Left forelimb (tissue), 1 donor: ENCODE results near the gene ZCRB1.

ENCODE experiments used
- DNase-seq: peaks from one replicate; pipeline ENCODE4 v3.0.0-alpha.2; 2018; ENCODE audit warnings: low spot score

Gene ZCRB1

DNA sequence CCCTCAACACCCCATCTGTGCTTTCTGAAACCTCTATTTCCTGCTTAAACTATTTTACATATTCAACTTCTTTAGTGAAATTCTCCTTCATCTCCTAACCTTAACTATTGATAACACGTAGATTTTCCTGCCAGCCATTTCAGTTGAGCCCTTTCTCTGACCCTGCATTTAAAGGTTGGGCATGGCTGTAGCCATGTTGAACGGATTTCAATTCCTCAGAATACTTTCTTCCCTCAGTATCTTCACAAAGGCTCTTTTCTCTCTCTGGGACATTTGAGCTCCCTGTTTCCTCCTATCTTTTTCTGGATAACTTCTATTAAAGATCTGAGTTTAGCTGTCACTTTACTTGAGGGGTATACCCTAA is 1.3 kb upstream of the ZCRB1 start:
- DNase-seq = no peak

GRCh38 chr12:42326541-42327226 is 790 bp upstream of the ZCRB1 start:
- DNase-seq = no peak

DNA sequence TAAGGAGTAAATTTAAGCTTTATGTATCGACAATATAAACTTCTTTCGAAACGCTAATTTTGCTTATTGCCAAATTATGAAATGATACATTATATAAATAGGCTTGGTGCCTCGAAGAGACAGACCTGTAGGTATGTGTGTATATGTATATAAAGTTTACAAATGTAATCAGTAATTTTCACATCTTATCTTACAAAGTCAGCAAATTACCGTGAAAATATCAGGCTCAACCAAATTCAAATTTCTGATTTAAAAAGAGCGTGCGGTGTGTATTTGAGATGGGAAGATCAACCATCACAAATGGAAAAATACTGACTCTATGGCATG is 605 bp downstream of the ZCRB1 start:
- no peak for DNase-seq

DNA sequence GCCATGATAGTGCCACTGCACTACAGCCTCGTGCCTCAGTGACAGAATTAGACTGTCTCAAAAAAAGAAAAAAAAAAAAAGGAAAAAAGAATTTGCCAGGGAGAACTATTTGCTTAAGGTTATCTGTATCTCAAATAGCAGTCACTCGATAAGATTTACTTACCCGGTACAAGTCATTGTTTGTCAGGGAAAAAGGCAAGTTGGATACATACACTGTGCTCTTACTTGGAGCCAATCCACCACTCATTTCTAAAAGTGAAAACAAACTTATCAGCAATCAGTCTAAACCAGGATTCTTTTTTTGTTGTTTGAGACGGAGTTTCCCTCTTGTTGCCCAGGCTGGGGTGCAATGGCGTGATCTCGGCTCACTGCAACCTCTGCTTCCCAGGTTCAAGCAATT is 2.0 kb downstream of the ZCRB1 start:
- DNase-seq = no peak

DNA sequence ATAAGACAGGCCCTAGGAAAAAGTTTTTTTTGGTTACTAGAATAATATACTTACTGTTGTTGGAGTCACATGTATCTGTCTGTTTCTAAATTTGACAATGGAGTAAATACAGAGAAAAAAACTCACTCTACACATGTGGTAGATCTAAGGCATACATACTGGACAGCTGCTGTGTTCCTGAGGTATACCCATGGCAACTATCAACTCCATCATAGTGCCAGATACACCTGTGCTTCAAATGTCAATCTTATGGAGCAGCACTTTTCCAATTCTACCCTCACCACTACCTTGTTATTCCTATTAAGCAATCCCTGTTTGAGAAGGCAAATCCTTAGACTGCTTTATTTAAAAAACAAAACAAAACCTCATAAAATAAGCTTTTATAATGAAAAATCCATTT is 3.3 kb downstream of the ZCRB1 start:
- DNase-seq = no peak

- DNase-seq = no peak
These were observed 5.1 kb downstream of the ZCRB1 start for GRCh38 chr12:42320796-42321195.

DNA sequence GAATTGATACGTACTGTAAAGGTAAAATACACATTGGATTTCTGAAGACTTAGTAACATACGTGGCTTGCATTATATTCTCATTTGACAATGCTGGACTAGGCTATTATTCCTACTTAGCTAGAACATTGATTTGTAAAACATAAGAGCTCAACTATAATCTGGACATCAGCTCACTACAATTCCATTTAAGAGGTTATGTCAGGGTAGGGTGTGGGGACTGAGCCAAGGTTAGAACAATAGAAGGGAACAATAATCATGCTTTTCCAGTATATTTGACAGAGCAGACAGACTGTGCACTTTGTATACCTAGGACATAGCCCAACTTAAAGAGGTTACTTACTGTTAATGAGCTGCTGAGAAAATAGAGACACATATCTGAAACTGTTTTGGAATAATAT is 10.8 kb downstream of the ZCRB1 start:
- DNase-seq = no peak

DNA sequence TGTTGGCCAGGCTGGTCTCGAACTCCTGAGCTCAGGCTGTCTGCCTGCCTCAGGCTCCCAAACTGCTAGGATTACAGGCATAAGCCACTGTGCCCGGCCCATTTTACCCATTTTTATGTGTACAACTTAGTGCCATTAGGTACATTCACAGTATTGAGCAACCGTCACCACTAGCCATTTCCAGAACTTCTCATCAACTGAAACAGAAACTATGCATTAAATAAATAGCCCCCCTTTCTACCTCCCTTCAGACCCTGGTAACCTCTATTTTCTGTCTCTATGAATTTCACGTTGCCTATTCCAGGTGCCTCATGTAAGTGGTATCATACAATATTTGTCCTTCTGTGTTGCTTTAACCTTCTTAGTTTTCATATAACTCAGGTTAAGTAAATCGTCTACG is 15.9 kb downstream of the ZCRB1 start:
- DNase-seq = no peak

- no peak for DNase-seq
These were observed 17.5 kb downstream of the ZCRB1 start for GRCh38 chr12:42308390-42308789.

DNA sequence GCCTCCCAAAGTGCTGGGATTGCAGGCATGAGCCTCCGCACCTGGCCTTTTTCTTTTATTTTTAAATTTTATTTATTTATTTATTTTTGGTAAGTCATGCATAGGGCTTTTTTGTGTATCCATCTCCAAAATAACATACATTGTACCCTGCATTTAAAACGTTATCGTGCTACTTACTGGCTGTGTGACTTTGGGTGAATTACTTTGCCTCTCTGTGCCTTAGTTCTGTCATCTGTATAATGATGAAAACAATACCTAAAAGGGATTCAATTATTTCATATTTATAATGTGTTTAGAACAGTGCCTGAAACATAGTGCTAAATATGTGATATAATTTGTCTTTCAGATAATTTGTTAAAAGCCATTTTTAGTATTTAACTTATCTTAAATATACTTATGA is 19.6 kb downstream of the ZCRB1 start:
- DNase-seq = no peak

DNA sequence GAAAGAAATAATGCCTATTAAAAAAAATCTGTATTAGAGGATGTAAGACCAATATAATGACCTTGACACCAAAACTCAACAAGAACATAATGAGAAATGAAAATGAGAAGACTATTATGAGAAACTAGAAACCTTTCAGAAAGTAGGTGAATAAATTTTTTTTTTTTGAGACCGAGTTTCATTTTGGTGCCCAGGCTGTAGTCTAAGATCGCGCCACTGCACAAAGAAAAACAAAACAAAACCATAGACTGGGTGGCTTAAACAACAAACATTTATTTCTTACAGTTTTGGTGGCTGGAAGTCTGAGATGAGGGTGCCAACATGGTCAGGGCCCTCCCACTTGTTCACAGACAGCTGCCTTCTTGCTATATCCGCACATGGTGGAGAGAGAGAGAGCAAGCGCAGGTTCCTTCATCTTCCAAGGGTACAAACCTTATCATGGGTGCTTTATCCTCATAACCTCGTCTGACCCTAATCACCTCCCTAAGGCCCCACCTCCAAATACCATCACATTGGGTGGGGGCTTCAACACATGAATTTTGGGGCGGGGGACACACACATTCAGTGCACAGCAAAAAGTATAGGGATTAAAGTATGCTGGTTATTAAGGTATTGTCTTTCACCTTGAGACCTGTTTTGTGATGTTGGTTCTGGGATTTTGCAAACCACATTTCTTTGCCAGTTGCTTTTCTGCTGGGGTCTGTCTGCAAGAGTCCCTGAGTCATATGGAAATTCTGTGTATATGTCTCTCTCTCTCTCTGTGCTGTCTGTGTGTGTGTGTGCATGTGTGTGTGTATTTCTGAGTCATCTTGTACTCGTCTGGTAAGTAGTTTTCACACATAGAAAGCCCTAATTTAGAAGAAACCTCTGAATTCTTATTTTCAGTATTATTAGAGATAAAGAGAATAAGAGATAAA is 26.2 kb downstream of the ZCRB1 start:
- DNase-seq = no peak

DNA sequence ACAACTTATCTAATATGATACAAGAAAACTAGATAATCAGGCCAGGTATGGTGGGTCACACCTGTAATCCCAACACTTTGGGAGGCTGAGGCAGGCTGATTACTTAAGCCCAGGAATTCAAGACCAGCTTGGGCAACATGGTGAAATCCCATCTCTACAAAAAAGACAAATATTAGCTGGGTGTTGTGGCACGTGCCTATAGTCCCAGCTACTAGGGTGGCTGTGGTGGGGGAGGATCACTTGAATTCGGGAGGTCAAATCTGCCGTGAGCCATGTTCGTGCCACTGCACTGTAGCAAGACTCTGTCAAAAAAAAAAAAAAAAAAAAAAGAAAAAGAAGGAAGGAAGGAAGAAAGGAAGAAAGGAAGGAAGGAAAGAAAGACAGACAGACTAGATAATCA is 27.0 kb downstream of the ZCRB1 start:
- DNase-seq = no peak

DNA sequence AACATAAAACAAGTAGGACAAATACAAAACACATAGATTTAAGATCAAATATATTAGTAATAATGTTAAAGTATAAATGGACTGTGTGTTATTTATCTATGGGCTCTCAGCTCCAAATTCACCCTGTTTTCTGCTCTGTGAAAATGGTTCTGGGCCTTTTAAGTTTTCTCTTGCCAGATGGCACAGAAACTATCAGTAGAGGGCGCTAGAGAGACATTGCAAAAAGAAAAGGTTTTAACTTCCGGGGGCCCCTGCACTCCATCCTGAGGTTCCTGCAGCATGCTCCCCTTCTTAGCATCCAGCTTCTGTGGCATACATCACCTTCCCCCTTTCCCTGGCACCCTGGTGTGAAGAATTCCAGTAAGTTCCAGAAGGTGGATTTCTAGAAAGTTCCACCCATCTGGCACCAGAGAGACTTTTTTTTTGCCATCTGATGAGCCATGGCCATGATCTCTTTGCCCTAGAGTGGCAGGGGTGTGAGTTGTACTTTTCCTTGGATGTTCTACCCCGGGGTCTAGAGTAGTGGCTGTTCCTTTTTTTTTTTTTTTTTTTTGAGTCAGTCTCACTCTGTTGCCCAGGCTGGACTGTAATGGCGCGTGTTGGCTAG is 29.3 kb downstream of the ZCRB1 start:
- no peak for DNase-seq

DNA sequence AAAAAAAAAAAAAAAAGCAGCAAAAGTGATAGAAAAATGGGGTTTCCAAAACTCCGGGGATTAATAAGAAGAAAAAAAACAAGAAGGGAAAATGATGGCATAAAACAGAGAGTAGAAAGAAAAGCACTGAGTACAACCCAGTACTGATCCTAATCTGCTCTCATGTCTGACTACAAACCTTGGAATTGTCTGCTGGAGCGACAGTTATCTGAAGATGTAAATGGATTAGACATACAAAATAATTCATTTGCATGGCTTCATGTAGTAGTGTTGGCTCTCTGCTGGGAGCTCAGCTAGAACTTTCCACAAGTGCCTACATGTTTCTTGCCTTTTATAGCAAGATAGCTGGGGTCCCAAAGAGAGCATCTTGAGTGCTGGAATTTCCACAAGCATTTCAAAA is 34.2 kb downstream of the ZCRB1 start:
- DNase-seq = no peak

GRCh38 chr12:42288544-42288943 is 37.4 kb downstream of the ZCRB1 start:
- no peak for DNase-seq

GRCh38 chr12:42286741-42287140 is 39.2 kb downstream of the ZCRB1 start:
- DNase-seq = no peak

DNA sequence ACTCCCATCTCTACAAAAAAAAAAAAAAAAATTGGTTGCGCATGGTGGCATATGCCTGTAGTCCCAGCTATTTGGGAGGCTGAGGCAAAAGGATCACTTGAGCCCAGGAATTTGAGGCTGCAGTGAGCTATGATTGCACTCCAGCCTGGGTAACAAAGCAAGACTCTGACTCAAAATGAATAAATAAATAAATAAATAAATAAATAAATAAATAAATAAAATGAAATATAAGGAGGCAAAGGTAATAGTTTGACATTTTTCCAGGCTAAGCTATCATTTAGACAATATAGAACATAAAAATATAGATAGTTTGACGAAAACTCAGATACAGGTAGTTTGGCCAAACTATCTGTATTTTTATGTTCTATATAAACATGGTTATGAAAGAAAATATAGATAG is 40.5 kb downstream of the ZCRB1 start:
- no peak for DNase-seq

GRCh38 chr12:42284876-42285275 is 41.0 kb downstream of the ZCRB1 start:
- DNase-seq = no peak

DNA sequence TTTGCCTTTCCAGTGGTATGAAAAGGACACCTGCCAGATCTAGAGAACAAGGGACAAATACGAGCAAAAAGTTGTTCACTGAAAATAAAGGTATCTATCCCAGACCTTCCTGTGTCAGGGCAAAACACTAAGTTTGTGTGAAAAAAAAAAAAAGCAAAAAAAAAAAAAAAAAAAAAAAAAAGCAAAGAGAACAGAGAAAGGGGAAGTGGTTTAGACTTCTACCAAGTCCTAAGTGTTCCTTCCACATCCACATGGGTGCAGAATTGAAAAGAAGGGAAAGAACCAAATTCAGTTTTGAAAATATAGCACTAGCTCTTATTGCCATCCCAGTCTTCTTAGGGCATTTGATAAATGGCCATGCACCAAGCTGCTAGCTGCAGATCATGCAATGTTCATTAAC is 41.7 kb downstream of the ZCRB1 start:
- no peak for DNase-seq

DNA sequence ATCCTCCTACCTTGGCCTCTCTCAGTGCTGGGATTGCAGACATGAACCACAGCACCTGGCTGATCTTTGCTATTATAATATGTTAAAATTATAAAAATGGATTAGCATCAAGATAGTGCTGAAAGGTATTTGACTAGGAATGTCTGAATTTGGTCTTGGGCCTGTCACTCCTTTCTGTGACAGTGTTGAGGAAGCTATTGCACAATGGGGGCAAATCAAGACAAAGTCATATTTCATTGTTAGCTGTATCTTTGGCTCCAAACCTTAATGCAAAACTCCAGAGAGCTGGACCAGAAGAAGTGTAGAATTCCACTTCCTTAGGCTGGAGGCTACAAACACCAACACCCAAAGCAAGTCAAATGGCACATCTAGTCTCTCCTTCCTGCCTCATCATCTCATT is 42.2 kb downstream of the ZCRB1 start:
- DNase-seq = no peak

DNA sequence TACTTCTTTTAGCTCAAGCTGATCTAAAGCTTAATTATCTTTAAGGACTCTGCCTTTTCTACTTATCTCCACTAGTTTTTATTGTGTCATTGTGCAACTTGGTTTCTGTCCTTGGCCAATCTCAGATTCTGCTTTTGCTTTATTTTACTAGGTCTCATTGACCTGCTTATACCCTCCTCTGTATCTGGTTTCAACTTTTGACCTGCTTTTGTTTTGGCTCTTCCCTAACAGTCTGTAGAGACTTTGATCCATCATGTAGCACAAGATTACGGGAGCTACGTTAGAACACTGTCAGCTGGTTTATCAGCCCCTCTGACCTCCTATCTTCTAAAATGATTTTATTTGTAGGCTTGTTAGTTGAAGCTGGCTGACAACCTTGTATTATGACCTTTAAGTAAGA is 43.6 kb downstream of the ZCRB1 start:
- DNase-seq = no peak

DNA sequence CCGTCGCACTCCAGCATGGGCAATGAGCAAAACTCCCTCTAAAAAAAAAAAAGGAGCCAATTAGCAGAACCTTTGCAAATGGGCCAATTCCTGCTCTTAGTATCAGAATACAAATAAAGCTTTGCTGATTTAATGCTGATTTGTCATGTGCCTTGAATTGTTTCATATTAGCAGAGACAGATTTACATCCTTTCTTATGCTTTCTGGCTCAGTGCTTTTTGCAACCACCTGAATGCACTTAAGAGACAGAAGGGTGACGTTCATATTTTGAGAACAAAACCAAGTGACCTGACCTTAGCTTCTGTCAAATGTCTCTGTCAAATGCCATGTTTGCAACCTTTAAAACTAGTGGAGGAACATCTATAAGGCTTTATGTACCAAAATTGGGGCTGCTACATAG is 44.0 kb downstream of the ZCRB1 start:
- DNase-seq = no peak

DNA sequence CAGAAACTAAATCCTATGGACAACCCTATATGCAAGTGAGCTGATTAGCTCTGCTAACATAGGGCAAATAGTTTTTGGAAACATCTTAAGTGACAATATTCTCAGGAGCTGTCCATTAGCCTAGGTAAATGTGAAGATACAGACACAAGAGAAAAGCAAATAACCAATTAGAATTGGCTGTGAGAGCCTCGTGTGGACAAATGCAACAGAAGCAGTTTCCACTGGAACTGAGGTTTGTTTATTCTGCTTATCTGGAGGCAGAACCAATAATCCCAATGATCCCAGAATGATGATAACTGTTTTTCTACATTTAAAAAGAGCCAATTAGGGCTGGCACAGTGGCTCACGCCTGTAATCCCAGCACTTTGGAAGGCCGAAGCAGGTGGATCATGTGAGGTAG is 44.6 kb downstream of the ZCRB1 start:
- no peak for DNase-seq

GRCh38 chr12:42278128-42278510 is 47.8 kb downstream of the ZCRB1 start:
- no peak for DNase-seq
